GM18517 (cell line): ENCODE measurements around the gene SGCG.

ENCODE experiments used
- ATAC-seq: cut with Tn5 transposase; IDR thresholded peaks from one replicate; pipeline ENCODE4 v1.9.1; 2021; ENCODE audit warnings: mild to moderate bottlenecking, moderate library complexity; ENCODE audit not compliant: unreplicated experiment

SGCG gene

DNA sequence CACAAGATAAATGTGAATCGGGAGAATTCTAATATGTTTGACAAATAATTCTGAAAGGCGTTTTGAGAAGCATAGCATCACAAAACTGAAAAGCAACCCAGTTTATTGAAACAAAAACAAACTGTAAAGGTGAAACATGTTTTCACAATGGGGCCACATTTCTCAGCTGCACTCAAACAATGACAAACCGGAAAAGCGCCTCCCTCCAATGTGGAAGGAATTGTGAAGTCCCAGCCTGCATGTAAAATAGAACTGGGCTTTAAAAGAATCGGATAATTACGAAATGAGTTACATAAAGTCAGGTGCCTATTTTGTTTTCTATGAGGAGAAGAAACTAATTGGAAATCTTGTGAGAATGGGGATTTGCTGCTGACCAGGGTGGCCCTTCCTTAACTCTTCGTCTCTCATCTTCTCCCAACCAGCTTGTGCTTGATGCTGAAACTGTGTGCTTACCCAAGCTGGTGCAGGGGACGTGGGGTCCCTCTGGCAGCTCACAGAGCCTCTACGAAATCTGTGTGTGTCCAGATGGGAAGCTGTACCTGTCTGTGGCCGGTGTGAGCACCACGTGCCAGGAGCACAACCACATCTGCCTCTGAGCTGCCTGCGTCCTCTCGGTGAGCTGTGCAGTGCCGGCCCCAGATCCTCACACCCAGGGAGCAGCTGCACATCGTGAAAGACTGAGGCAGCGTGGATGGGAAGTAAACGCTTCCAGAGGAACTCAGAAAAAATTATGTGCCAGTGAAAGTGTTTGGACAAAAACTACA, 143.3 kb downstream of the SGCG start:
- ATAC-seq, result no peak

DNA sequence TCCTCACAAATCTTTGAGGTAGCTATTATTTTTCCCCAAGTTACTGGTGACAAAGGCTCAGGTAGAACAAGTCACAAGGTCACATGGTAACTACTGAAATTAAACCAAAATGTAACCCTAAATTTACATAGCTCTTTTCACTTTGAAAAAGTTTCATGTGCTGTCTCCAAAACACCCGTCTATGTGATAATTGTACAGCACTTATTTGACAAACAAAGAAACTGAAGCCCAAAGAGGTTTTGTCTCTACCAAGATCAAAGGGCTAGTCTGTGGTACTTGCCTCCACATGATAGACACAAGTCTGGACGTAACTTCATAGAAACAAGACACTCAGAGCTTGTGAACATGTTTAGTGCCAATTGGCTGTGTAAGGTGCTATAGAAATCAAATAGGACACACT, 144.4 kb downstream of the SGCG start:
- ATAC-seq, result no peak

GRCh38 chr13:23330356-23330755, 149.6 kb downstream of the SGCG start:
- no peak for ATAC-seq

DNA sequence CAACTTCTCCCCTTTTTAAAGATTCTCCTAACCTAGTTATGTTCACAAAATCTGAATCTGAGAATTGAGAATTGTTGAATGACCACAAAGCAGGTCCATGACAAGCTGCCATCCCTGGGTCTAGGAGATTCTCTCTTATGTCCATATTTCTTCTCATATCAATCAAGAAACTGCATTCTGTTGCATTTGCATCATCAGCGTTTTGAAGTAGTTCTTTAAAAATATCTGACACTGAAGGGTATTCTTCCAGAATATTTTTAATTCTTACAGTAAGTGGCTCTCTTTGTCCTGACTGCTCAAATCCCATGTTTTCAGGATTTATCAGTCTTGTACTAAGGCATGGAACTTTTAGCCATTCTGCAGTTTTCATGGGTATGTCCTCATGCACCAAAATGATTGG, 158.4 kb downstream of the SGCG start:
- no peak for ATAC-seq

DNA sequence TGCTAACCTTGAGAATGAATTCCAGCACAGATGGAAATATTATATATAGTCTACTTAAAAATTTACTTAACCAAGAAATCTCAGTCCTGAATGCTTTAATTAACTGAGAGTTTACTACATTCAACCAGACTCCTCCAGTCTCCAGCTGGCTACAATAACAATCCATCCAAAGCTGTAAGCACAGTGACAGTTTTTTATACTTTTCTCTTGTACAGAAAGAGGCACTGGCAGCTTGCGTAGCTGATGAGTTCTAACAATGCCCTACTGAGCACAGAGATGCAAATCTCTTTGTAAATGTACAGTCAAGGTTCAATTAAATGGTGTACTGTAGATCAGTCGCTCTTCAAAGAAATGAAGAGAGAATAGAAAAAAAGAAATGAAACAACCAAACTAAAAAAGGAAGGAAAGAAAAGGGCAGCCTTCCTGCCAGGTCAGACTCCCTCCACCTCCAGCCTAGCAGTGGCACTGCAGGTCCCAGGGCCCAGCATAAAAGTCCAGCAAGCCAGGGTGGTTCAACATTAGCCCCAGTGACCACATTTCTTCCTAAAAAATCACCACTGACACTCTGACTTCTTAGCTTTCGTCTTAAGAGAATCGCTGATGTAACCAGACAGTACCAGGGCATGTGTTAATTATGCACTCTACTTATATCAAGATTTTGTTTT, 164.3 kb downstream of the SGCG start:
- ATAC-seq, result no peak

GRCh38 chr13:23347601-23348000, 166.8 kb downstream of the SGCG start:
- no peak for ATAC-seq

DNA sequence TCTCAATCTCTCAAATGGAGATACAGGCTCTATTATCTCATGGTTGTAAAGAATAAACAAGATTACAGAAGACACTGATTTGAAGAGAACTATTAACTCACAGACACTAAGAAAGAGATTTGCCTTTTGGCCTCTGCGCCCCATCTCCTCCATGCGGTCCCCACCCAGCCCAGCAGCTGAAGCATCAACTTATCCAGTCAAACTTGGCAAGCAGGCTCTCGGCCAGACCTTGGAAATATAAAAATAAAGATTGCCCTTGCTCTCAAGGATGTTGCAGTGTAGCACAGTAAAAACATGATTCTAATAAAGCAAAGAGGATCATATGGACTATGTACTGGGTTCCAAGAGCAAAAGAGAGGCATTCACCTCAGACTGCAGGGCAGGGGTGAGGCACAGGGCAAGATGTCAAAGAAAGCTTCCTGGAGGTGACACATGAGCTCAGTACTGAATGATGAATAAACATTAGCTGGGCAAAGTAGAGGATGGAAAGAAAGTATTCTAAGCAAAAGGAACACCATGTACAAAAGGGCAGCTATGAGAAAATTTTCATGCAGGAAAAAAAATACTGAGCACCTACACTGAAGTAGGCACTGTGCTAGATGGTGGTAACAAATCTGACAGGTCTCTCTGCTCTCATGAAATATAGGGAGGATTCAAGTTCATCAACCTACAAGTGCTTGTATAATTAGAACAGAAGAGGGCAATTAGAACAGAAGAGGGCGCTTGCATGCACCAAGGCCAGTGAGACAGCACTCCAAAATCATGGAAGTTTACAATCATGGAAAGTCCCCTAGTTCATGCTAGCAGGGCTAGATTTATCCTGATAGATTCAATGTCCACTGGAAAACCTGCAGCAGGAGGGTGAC, 167.7 kb downstream of the SGCG start:
- no peak for ATAC-seq

- no peak for ATAC-seq
Observed at GRCh38 chr13:23349161-23349897, 168.6 kb downstream of the SGCG start.

GRCh38 chr13:23350009-23350408, 169.2 kb downstream of the SGCG start:
- ATAC-seq, result no peak

DNA sequence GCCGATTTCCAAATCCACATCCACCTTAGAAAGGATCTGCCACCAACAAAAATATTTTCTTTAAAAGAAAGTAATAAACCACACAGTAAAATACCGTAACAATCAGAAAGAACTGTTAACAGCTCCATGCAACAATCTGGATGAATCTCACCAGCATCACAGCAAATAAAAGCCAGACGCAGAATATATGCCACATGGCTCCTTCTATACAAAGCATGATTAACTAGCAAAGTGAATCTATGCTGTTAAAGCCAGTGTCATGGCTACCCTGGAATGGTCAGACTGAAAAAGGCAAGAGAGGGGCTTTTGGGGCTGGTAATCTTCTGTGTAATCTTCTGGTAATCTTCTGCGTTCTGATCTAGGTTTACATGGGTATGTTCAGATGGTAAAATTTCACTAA, 171.4 kb downstream of the SGCG start:
- no peak for ATAC-seq

DNA sequence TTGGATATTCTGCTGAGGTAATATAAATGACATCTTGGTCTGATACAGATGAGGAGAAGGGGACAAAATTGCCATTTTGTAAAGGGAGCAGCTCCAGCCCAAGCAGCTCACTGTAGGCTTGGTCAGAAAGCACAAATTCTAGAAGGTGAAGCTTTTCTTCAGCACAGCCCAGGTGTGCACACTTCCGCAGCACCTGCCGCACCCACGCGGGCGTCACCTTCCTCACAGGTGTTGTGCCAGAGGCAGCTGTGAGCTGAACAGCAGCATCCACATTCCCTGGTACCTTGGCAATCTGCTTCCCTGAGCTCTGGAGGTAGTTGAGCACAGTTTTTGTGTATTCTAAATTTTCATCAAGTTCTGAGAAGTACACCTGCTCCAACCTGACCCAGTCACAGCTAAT, 173.7 kb downstream of the SGCG start:
- ATAC-seq, result no peak

- no peak for ATAC-seq
Observed at GRCh38 chr13:23356368-23356767, 175.6 kb downstream of the SGCG start.

DNA sequence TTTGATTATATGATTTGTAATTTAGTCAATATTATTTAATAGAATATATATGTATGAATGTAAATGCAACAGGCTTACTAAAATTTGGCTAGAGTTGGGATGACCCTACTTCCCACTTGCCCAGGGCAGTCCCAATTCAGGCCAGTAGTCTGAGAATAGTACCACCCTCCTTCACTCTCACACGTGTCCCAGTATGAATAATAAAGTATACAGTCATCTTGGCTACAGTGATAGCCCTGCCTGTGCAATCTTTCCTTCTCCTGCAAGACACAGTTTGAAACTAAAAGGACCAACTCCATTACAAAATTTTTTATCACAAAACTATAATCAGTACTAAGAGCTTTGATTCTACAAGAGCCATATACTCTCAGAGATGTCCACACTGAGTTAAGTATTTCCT, 176.6 kb downstream of the SGCG start:
- no peak for ATAC-seq

DNA sequence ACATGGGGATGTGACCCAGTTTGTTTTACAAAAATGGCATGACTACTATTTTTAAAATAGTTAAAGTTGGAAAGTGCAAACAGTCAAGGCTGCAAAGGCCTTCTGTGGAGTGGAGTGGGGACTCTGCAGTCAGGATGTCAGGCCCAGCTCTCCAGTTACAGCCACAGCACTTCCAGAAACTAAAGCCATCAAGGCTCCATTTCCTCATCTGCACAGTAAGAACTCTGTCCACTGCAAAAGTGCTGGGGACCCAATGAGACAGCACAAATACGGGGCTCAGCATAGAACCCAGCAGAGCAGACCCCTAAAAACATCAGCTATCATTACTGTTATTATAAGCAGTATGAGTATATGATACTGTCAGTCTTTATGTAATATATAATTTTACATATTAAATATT, 179.1 kb downstream of the SGCG start:
- ATAC-seq, result no peak

- ATAC-seq, result no peak
Observed at GRCh38 chr13:23365652-23366051, 184.9 kb downstream of the SGCG start.

GRCh38 chr13:23367907-23368306, 187.1 kb downstream of the SGCG start:
- ATAC-seq, result no peak

DNA sequence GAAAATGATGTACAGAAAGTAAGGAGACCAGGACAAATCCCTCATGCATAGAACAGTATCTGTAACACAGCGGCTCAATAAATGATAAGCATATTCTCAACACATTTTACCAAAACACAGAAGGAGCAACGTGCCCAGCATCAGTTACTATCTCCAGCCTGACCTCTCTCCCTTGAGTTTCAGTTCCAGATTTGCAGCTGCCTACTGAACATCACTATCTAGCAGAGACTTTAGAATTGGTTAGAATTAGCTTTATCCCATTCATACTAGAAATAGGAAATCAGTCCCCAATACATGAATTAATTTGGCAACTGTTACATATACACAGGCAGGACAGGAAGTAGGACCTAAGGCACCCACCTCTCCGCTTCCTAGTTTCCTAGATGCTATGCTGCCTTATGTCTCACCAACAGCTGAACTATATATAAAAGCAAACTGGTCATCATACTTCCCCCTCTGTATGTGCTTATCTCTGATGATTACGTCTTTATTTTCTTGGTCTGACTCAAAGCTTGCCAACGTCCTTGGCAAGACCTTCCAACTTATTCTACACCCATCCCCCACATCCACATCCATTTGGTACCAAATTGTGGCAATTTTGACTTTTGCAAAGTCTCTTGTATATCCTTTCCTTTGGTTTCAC, 191.6 kb downstream of the SGCG start:
- ATAC-seq, result no peak
